Psoas muscle (tissue), 8 donors: ENCODE data around the gene FNTB. TPM values are rescaled to one million over a fixed set of nuclear protein-coding genes. Genes with fewer than 3 reads are reported as not detected.

Source experiments
- ATAC-seq, 4 donors: fragments of 200-7000 bp; cut with Tn5 transposase; one replicate each; pipeline ENCODE4 v1.9.1; 2020; ENCODE audit warnings: moderate library complexity in 3 of 4, mild to moderate bottlenecking in 2 of 4
- DNase-seq, 2 donors: peaks; one replicate each; pipeline ENCODE4 v3.0.0-alpha.2; 2020
- H3K27ac ChIP-seq: fragments of 200-600 bp; one replicate; pipeline ENCODE4 v1.8.0; 2022
- H3K27me3 ChIP-seq, 3 donors: fragments of 200-600 bp in 1 of 3; one replicate each; pipeline versions ENCODE4 v1.6.1 to v1.8.0; 2013 to 2022; ENCODE audit warnings: low read length in 2 of 3, mild to moderate bottlenecking in 2 of 3, moderate library complexity in 1 of 3; ENCODE audit not compliant: insufficient read depth in 3 of 3
- H3K36me3 ChIP-seq, 2 donors: fragments of 200-600 bp in 1 of 2; one replicate each; pipeline versions ENCODE4 v1.6.1 to v1.8.0; 2013 to 2022; ENCODE audit warnings: low read depth in 1 of 2, mild to moderate bottlenecking in 1 of 2, moderate library complexity in 1 of 2; ENCODE audit not compliant: insufficient read depth in 1 of 2
- H3K4me1 ChIP-seq: fragments of 200-600 bp; one replicate; pipeline ENCODE4 v1.8.0; 2022
- H3K4me3 ChIP-seq: fragments of 200-600 bp; one replicate; pipeline ENCODE4 v1.8.0; 2022; ENCODE audit warnings: mild to moderate bottlenecking
- H3K9me3 ChIP-seq: fragments of 200-600 bp; one replicate; pipeline ENCODE4 v1.8.0; 2022
- WGBS, 3 donors: extraction: QIAGEN DNeasy Blood & Tissue Kit; methylation state at CpG; one replicate each; pipeline versions ENCODE4 v1.1.6 to v1.1.7; 2013; 5-methylcytosine and 5-hydroxymethylcytosine counted together
- intact Hi-C, 2 donors: fragments of 100-400 bp; cut with DNase I; formaldehyde crosslinking; loops; one replicate each; pipeline versions ENCODE4 v1.11.0 to v1.14.2; 2022
- polyA plus RNA-seq, 3 donors: library from polyadenylated mRNA; stranded (reverse); fragments of 200-250 nt; gene quantifications; one replicate each; pipeline ENCODE4 v1.2.3, GENCODE V29; 2013
- total RNA-seq, 4 donors: library from RNA; stranded (reverse); fragmentation: NEBNext Ultra II Directional in 2 of 4; extraction: Animal tissue kit (Norgen Biotek cat#: 25700) in 2 of 4; gene quantifications; one replicate each; pipeline versions ENCODE4 v1.2.1 to v1.2.4, GENCODE V29; 2021 to 2023
- TF ChIP-seq, protein P1 (sequence below): fragments of 200-600 bp; IDR thresholded peaks from one replicate; pipeline ENCODE4 v1.8.0; 2022; ENCODE audit warnings: antibody characterized with exemption
- donor health status: healthy with polysubstance abuse.
- donor health status: DM: no; HTN: no; CAD: no; lungs with moderate emphysema.
- donor health status: Bipolar disorder and iron deficiency.
- donor health status: healthy.
- donor health status: DM: yes; HTN: yes; CAD: no.
- donor health status: DM: no; HTN: no; CAD: no.
- donor health status: DM: no; HTN: no; CAD: no.
- donor health status: DM: yes; HTN: yes; CAD: no.

Gene FNTB
- total and polyA plus RNA-seq, 7 donors = 10.2 to 28.8 (median 19.4) TPM

DNA sequence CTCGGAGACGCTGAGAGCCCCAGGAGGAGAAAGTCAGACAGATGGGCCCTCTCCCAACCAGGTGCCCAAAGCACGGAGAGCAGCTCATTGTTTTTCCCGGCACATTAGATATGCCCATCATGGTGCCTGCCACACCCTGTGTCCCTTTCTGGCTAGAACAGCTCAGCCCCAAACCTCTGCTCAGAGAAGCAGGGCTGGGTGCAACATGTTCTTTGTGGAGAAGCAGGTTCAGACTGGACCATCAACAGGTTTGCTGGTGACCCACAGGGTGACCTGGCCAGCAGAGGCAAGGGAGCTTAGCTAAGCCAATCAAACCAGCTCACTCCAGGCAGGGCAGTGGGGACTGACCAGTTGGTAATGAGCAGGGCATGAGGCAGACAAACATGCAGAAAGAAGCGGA, 28.0 kb upstream of the FNTB start:
- ATAC-seq = peak in 1 of 4 donors; percentile 19
- Histone ChIP-seq H3K9me3 (no peaks in the 10 kb centered on the region), H3K27ac (no peak overlapping the region), H3K36me3 (no peaks in the 10 kb centered on the region), H3K27me3 (no peaks in the 10 kb centered on the region), H3K4me3 (no peak overlapping the region), H3K4me1 (peaks cover 14% of the 10 kb centered on the region)
- intact Hi-C loops = no loop called here
- DNase-seq = no peak
- TF ChIP-seq, protein P1, sequence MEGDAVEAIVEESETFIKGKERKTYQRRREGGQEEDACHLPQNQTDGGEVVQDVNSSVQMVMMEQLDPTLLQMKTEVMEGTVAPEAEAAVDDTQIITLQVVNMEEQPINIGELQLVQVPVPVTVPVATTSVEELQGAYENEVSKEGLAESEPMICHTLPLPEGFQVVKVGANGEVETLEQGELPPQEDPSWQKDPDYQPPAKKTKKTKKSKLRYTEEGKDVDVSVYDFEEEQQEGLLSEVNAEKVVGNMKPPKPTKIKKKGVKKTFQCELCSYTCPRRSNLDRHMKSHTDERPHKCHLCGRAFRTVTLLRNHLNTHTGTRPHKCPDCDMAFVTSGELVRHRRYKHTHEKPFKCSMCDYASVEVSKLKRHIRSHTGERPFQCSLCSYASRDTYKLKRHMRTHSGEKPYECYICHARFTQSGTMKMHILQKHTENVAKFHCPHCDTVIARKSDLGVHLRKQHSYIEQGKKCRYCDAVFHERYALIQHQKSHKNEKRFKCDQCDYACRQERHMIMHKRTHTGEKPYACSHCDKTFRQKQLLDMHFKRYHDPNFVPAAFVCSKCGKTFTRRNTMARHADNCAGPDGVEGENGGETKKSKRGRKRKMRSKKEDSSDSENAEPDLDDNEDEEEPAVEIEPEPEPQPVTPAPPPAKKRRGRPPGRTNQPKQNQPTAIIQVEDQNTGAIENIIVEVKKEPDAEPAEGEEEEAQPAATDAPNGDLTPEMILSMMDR = no peak
- WGBS, 3 donors = 79 to 93% (median 84%) methylated on average over 5 of the region's 5 CpGs

DNA sequence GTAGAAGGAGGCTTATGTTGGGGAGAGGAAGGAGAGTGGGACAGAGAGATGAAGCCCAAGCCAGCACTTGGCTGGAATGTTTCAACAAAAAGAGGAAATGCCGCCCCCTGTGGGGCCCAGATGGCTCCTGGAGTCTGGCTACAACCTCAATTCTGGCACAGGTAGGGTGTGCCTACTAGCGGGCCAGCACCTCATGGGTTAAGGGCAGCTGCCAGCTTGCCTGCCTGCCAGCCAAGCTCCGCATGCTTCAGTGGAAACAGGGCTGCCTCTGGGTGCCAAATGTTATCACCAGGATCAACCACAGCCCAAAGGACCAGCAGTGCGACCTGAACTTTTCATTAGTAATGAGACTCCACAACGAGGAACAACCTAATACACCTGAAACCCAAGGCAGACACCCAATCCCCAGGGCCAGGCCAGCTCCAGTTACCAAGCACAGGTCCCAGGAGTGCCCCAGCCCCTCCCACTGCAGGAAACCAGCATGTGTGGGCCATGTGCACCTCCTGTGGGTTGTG, 25.9 kb upstream of the FNTB start:
- Histone ChIP-seq H3K27ac (peak overlapping the region; percentile 60), H3K4me1 (peaks cover 14% of the 10 kb centered on the region), H3K36me3 (no peaks in the 10 kb centered on the region), H3K27me3 (no peaks in the 10 kb centered on the region), H3K9me3 (no peaks in the 10 kb centered on the region), H3K4me3 (no peak overlapping the region)
- intact Hi-C loops = no loop called here
- WGBS, 3 donors = 19 to 36% (median 24%) methylated on average over 5 of the region's 5 CpGs
- ATAC-seq (peak; percentile 76 to 81 (median 80)), DNase-seq (peak in 1 of 2 donors; percentile 67)
- TF ChIP-seq, protein P1 = no peak

DNA sequence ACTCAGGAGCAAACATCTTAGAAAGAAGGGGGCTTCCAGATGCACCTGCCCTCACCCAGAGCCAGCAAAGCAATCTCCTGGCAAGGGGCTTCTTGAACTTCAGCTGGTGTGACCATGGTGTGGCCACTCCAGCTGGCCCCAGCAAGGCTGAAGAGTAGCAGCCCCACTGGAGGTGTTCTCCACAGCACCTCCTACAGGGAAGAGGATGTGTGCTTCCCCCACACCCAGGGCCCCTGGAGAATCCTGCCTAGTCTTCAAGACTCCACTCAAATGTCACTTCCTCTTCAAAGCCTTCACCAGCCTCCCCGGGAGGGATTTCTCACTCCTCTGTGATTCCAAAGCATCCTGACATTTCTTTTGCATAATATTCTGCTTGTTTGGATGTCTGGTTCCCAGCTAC, 23.1 kb upstream of the FNTB start:
- H3K27me3 ChIP-seq = no peaks in the 10 kb centered on the region
- TF ChIP-seq, protein P1 = no peak
- ATAC-seq (no peak), DNase-seq (no peak)
- intact Hi-C loops = no loop called here
- H3K4me3 ChIP-seq = no peak overlapping the region
- H3K27ac ChIP-seq = no peak overlapping the region
- no peaks in the 10 kb centered on the region for H3K9me3 ChIP-seq
- 58 to 76% (median 67%) methylated on average over 1 of the region's 1 CpG for WGBS, 3 donors
- no peaks in the 10 kb centered on the region for H3K36me3 ChIP-seq
- H3K4me1 ChIP-seq = peaks cover 20% of the 10 kb centered on the region

DNA sequence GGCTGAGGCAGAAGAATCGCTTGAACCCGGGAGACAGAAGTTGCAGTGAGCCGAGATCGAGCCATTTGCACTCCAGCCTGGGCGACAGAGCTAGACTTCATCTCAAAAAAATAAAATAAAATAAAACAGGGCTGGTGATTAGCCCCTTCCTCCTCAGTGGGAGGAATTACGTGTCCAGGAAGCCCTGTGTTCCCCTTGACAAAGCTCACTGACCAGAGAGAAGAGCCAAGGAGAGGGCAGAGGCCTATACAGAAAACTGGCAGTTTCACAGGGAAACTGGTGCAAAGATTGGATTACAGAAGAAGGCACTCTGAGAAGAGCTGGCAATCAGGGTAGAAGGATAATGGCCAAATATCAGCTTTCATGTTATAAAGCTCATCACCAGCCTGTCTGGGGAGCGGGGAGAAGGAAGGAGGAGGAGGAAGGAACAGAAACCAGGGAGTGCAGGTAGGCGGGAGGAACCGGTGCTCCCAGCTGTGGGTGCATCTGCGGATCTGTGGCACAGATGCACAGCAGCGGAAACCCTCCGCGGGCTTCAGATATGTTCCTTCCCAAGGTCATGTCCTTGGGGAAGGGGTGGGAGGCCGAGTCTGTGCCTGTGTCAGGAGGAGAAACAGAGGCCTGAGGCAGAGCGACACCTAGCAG, 21.2 kb upstream of the FNTB start:
- WGBS, 3 donors = 60 to 81% (median 70%) methylated on average over 15 of the region's 15 CpGs
- intact Hi-C loops = loop anchor here in 1 of 2 donors (5.0 kb wide), 1 partner anchor 38 kb away; no protein-coding TSS in a partner anchor
- ATAC-seq (no peak), DNase-seq (no peak)
- Histone ChIP-seq H3K27ac (peak overlapping the region; percentile 16), H3K27me3 (no peaks in the 10 kb centered on the region), H3K4me3 (no peak overlapping the region), H3K36me3 (no peaks in the 10 kb centered on the region), H3K9me3 (no peaks in the 10 kb centered on the region), H3K4me1 (peaks cover 36% of the 10 kb centered on the region)
- TF ChIP-seq, protein P1 = no peak
